Dendritic cell treated with granulocyte-macrophage colony-stimulating factor and Interleukin-4, amounts not matched to agents 40 ng/mL and 50 ng/mL, for 4 days (primary cell): ENCODE data around the gene OSGIN1.

ENCODE experiments used
- H3K27ac Mint-ChIP-seq: one replicate; pipeline ENCODE4 v1.8.0; 2022; ENCODE audit warnings: mild to moderate bottlenecking, mixed read lengths
- H3K27me3 Mint-ChIP-seq: one replicate; pipeline ENCODE4 v1.8.0; 2022; ENCODE audit warnings: mild to moderate bottlenecking, mixed read lengths
- H3K36me3 Mint-ChIP-seq: one replicate; pipeline ENCODE4 v1.8.0; 2022; ENCODE audit warnings: low read depth, mixed read lengths
- H3K4me1 Mint-ChIP-seq: one replicate; pipeline ENCODE4 v1.8.0; 2022; ENCODE audit warnings: low read depth, mixed read lengths
- H3K4me3 Mint-ChIP-seq: one replicate; pipeline ENCODE4 v1.8.0; 2022; ENCODE audit warnings: mild to moderate bottlenecking, moderate library complexity, mixed read lengths
- H3K9me3 Mint-ChIP-seq: one replicate; pipeline ENCODE4 v1.8.0; 2022; ENCODE audit warnings: mixed read lengths
- intact Hi-C: fragments of 100-400 bp; cut with micrococcal nuclease; formaldehyde crosslinking; loops from one replicate; pipeline ENCODE4 v1.15.0; 2022

The OSGIN1 gene

GRCh38 chr16:83972256-83973008 is 19.4 kb downstream of the OSGIN1 start:
- intact Hi-C loops = no loop called here
- no peaks in the 10 kb centered on the region for H3K36me3 Mint-ChIP-seq
- H3K4me3 Mint-ChIP-seq = no peak overlapping the region
- H3K27ac Mint-ChIP-seq = no peak overlapping the region
- no peaks in the 10 kb centered on the region for H3K9me3 Mint-ChIP-seq
- H3K4me1 Mint-ChIP-seq = peaks cover 5% of the 10 kb centered on the region
- H3K27me3 Mint-ChIP-seq = peaks cover 60% of the 10 kb centered on the region

DNA sequence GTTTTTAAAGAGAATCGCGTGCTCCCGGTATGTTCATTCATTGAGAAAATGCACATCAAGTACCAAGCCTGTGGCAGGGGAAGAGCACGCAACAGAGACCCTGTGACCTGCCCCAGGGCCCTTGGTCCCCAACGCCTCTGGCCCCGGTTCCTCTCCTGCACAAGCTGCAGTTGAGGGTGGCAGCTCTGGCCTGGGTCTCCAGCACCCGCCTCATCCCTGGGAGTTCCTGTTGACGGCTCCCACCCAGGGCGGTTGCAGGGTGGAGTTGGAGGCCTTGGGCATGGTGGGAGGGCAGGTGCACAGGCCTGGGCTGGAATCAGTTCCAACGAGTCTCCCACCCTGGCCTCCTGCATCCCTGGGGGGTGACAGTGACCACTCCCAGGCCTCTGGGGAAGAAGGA is 20.0 kb downstream of the OSGIN1 start:
- H3K9me3 Mint-ChIP-seq = peaks cover 5% of the 10 kb centered on the region
- intact Hi-C loops = no loop called here
- peaks cover under 1% of the 10 kb centered on the region for H3K4me1 Mint-ChIP-seq
- H3K36me3 Mint-ChIP-seq = no peaks in the 10 kb centered on the region
- peaks cover 57% of the 10 kb centered on the region for H3K27me3 Mint-ChIP-seq
- no peak overlapping the region for H3K27ac Mint-ChIP-seq
- H3K4me3 Mint-ChIP-seq = no peak overlapping the region

DNA sequence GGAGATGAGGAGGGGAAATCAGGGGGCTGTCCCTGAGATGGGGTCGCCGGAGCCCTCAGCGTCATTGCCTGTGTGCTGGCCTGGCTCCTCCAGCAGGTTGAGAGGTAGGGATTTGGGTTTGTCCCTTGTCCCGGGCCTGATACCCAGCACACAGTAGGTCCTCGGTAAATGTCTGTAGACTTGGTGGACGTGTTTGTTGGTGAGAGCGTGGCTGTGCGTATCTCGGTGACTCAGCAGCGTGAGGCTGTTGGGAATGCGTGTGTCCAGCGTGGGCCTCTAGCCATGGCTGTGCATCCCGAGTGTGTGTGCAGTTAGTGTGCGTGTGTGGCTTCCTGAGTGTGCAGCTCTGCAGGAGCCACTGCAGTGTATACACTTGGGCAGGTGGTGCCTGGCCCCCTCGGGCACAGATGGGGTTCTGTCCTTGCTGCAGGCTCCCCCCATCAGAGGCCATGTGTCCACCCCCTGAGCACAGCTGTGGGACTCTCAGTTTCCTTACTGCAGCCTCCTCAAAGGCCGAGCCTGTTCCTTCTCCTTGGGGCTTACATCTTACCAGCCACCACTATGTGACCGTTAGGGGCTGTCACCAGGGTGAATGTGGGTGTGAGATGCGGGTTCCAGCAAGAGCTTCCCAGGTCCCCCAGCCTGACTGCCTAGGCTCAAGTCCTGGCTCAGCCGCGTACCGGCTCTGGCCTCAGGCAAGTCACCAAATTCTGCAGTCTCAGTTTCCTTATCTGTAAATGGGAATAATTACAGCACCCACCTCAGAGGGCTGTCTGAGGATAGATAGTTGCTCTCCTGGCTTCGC is 20.7 kb downstream of the OSGIN1 start:
- intact Hi-C loops = no loop called here
- Mint-ChIP-seq H3K27me3 (peaks cover 61% of the 10 kb centered on the region), H3K27ac (no peak overlapping the region), H3K9me3 (peaks cover 12% of the 10 kb centered on the region), H3K4me3 (no peak overlapping the region), H3K4me1 (no peaks in the 10 kb centered on the region), H3K36me3 (no peaks in the 10 kb centered on the region)

GRCh38 chr16:83974475-83974874 is 21.4 kb downstream of the OSGIN1 start:
- Mint-ChIP-seq H3K9me3 (peaks cover 19% of the 10 kb centered on the region), H3K27ac (no peak overlapping the region), H3K4me1 (no peaks in the 10 kb centered on the region), H3K4me3 (no peak overlapping the region), H3K27me3 (peaks cover 60% of the 10 kb centered on the region), H3K36me3 (no peaks in the 10 kb centered on the region)
- intact Hi-C loops = no loop called here

GRCh38 chr16:83975590-83976260 is 22.7 kb downstream of the OSGIN1 start:
- Mint-ChIP-seq H3K36me3 (no peaks in the 10 kb centered on the region), H3K27ac (no peak overlapping the region), H3K4me3 (no peak overlapping the region), H3K4me1 (no peaks in the 10 kb centered on the region), H3K27me3 (peaks cover 47% of the 10 kb centered on the region), H3K9me3 (peaks cover 19% of the 10 kb centered on the region)
- intact Hi-C loops = no loop called here

DNA sequence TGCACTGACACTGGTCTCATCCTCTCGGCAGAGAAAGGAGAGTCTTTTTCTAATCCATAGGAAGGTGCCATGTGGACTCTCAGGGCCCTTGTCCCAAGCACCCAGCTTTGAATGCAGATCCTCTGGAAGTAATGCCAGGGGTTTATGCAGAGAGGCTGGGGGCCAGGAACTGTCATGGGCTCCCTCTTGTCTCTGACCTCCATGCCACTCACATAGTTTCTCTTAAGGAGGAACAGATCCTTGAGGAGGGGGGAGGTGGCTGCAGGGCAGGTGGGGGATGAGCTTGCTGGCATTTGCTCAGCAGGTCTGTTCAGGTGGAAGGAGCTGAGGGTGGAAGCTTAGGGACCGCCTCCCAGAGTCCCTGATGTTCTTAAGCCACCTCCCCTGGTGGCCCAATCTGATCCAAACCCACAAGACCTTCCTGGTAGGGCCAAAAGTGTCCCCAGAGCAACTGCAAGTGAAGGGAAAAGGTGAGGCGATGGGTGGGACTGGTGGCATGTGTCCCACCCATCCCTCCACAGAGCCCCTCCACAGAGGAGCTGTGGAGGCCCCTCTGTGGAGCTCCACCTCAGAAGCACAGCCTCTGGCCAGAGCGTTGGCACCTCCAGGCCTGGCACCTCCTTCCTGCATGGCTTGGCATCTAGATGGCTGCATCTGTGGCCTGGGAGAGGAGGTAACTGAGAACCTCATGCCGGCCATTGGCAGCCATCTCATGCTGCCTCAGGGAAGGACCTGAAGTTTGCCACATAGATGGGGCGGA is 24.2 kb downstream of the OSGIN1 start:
- Mint-ChIP-seq H3K4me1 (no peaks in the 10 kb centered on the region), H3K27ac (no peak overlapping the region), H3K4me3 (no peak overlapping the region), H3K27me3 (peaks cover 36% of the 10 kb centered on the region), H3K36me3 (no peaks in the 10 kb centered on the region), H3K9me3 (peaks cover 19% of the 10 kb centered on the region)
- intact Hi-C loops = no loop called here

DNA sequence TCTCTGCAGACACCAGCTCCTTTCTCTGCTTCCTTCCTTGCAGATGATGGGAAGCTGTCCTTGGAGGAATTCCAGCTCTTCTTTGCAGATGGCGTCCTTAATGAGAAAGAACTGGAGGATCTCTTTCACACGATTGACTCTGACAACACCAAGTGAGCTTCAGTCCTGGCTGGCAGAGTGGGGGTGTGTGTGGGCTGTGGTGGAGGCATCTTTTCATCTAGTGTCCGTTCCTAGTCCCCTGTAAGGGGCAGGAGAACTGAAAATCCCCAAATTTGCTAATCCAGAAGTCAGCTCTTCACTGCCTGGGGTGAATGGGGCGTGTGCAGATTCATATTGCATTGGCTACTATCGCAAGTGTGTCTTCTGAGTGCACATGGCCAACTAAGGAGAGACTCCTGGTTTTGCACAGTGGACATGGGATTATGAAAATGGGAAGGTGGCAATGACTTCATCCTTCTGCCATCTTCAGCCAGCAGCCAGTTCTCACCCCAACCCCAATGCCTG is 25.4 kb downstream of the OSGIN1 start:
- Mint-ChIP-seq H3K9me3 (peaks cover 19% of the 10 kb centered on the region), H3K36me3 (no peaks in the 10 kb centered on the region), H3K4me1 (no peaks in the 10 kb centered on the region), H3K4me3 (no peak overlapping the region), H3K27me3 (peaks cover 36% of the 10 kb centered on the region), H3K27ac (no peak overlapping the region)
- intact Hi-C loops = no loop called here

DNA sequence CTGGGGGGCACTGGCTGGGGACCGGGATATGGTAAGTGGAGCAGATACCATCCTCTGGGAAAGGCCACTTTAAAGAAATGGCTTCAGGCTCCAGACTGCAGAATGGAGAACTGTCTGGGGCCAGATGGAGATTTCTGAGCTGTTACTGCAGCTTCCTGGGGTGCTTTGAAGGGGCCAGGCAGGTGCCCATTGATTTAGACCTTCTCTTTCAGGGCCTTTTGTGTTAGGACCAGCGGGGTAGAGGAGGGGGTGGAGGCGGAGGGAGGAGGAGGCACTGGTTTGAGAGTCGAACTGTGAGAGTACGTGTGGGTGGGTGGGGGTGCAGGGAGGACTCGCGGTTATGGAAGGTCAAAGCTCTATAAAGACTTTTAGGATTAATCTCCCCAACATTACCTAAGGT is 26.4 kb downstream of the OSGIN1 start:
- Mint-ChIP-seq H3K27me3 (peaks cover 38% of the 10 kb centered on the region), H3K36me3 (no peaks in the 10 kb centered on the region), H3K9me3 (peaks cover 19% of the 10 kb centered on the region), H3K4me1 (no peaks in the 10 kb centered on the region), H3K27ac (no peak overlapping the region), H3K4me3 (no peak overlapping the region)
- intact Hi-C loops = no loop called here

DNA sequence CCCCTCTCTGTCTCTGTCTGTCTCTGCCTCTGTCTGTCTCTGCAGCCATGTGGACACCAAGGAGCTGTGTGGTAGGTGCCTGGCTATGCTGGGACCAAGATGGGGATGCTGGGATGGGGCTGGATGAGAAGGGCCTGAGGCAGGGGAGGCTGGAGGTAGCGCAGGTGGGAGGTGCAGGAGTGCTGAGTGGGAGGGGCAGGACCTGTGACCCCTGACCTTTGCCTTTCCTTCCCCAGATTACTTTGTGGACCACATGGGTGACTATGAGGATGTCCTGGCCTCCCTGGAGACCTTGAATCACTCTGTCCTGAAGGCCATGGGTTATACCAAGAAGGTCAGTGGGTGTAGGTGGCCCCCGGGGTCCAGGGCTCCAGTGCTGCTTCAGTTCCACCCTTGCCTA is 27.8 kb downstream of the OSGIN1 start:
- Mint-ChIP-seq H3K27ac (no peak overlapping the region), H3K4me3 (no peak overlapping the region), H3K9me3 (peaks cover 19% of the 10 kb centered on the region), H3K4me1 (no peaks in the 10 kb centered on the region), H3K27me3 (peaks cover 33% of the 10 kb centered on the region), H3K36me3 (no peaks in the 10 kb centered on the region)
- intact Hi-C loops = no loop called here

DNA sequence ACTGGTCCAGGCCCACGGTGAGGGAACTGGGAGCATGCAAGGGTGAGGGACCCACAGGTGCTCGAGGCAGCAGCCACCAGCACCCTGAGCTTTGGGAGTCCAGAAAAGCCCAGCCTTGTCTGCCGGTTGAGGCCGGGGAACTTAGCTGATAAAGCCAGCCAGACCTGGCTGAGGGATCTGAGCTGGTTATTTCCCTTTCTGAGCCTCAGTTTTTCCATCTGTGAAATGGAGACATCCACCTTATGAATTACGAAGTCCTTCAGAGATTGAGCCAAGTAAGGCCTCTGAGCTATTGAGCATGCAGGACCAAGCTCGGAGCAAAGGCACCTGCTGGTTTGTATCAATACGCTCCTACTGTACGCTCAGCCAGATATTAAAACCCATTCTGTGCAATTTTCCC is 28.8 kb downstream of the OSGIN1 start:
- Mint-ChIP-seq H3K36me3 (no peaks in the 10 kb centered on the region), H3K4me3 (no peak overlapping the region)

DNA sequence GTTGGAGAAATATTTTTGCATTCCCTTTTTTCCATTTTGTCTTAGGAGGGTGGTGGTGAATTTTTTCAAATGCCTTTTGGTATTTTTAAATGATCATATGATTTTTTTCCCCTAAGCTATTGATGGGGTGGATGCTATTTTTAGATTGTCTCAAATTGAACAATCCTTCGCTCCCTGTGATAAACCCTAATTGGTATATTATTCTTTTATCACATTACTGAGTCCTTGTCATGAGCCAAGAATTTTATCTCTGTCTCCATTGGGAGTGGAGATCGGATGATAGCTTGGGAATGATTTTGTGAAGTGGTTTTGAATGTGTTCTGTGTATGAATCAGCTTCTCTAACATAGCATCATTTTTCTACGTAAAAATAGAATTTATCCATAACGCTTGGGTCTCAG is 30.5 kb downstream of the OSGIN1 start:
- intact Hi-C loops = no loop called here
- H3K27ac Mint-ChIP-seq = no peak overlapping the region
- H3K4me3 Mint-ChIP-seq = no peak overlapping the region

More for the DNA sequence above, 28.8 kb downstream of the OSGIN1 start:
- intact Hi-C loops = no loop called here
- Mint-ChIP-seq H3K9me3 (peaks cover 19% of the 10 kb centered on the region), H3K27ac (no peak overlapping the region), H3K4me1 (no peaks in the 10 kb centered on the region), H3K27me3 (peaks cover 41% of the 10 kb centered on the region)

GRCh38 chr16:83989300-83989699 is 36.3 kb downstream of the OSGIN1 start:
- peaks cover 66% of the 10 kb centered on the region for H3K27me3 Mint-ChIP-seq
- H3K4me1 Mint-ChIP-seq = peaks cover 17% of the 10 kb centered on the region
- H3K9me3 Mint-ChIP-seq = peaks cover 8% of the 10 kb centered on the region
- intact Hi-C loops = no loop called here
- H3K4me3 Mint-ChIP-seq = no peak overlapping the region
- no peak overlapping the region for H3K27ac Mint-ChIP-seq
- no peaks in the 10 kb centered on the region for H3K36me3 Mint-ChIP-seq

More for the DNA sequence above, 30.5 kb downstream of the OSGIN1 start:
- Mint-ChIP-seq H3K36me3 (no peaks in the 10 kb centered on the region), H3K9me3 (peaks cover 10% of the 10 kb centered on the region), H3K27me3 (peaks cover 41% of the 10 kb centered on the region), H3K4me1 (no peaks in the 10 kb centered on the region)

GRCh38 chr16:83990492-83990891 is 37.5 kb downstream of the OSGIN1 start:
- H3K9me3 Mint-ChIP-seq = peaks cover 8% of the 10 kb centered on the region
- H3K27ac Mint-ChIP-seq = no peak overlapping the region
- H3K27me3 Mint-ChIP-seq = peaks cover 62% of the 10 kb centered on the region
- H3K4me1 Mint-ChIP-seq = peaks cover 27% of the 10 kb centered on the region
- intact Hi-C loops = no loop called here
- H3K4me3 Mint-ChIP-seq = no peak overlapping the region
- H3K36me3 Mint-ChIP-seq = no peaks in the 10 kb centered on the region
